Upper lobe of left lung (tissue), 6 donors: Measurements from ENCODE around the gene SLC9A7. TPM values are rescaled to one million over a fixed set of nuclear protein-coding genes. Genes with fewer than 3 reads are reported as not detected.

Experiments used
- ATAC-seq, 2 donors: fragments of 200-7000 bp; cut with Tn5 transposase; one replicate each; pipeline ENCODE4 v1.9.1; 2022; ENCODE audit warnings: mild to moderate bottlenecking in 2 of 2, moderate library complexity in 2 of 2; ENCODE audit not compliant: low FRiP score in 2 of 2
- DNase-seq, 2 donors: peaks; one replicate each; pipeline ENCODE4 v3.0.0-alpha.2; 2019 to 2020
- H3K27ac ChIP-seq, 4 donors: fragments of 200-600 bp; sonication (generic); one replicate each; pipeline ENCODE4 v1.5.1; 2016 to 2019
- H3K27me3 ChIP-seq, 4 donors: fragments of 200-600 bp; sonication (generic); one replicate each; pipeline ENCODE4 v1.5.1; 2017 to 2019
- H3K36me3 ChIP-seq, 4 donors: fragments of 200-600 bp; sonication (generic); one replicate each; pipeline ENCODE4 v1.5.1; 2016 to 2019
- H3K4me1 ChIP-seq, 4 donors: fragments of 200-600 bp; sonication (generic); one replicate each; pipeline ENCODE4 v1.5.1; 2018 to 2019
- H3K4me3 ChIP-seq, 4 donors: fragments of 200-600 bp; sonication (generic); one replicate each; pipeline ENCODE4 v1.5.1; 2017 to 2019; ENCODE audit warnings: mild to moderate bottlenecking in 2 of 4, moderate library complexity in 1 of 4
- H3K9me3 ChIP-seq, 4 donors: fragments of 200-600 bp; sonication (generic); one replicate each; pipeline ENCODE4 v1.5.1; 2018 to 2019
- EP300 ChIP-seq, 4 donors: sonication (generic); formaldehyde crosslinking; IDR thresholded peaks; one replicate each; pipeline ENCODE4 v1.5.1; 2017; ENCODE audit warnings: antibody characterized with exemption in 4 of 4, control low read depth in 2 of 4
- POLR2A ChIP-seq, 4 donors: fragments of 450-650 bp; IDR thresholded peaks; one replicate each; pipeline ENCODE4 v1.5.1; 2016 to 2017; ENCODE audit warnings: antibody characterized with exemption in 4 of 4, mild to moderate bottlenecking in 2 of 4
- POLR2AphosphoS5 ChIP-seq, 2 donors: sonication (generic); formaldehyde crosslinking; IDR thresholded peaks; one replicate each; pipeline ENCODE4 v1.5.1; 2017; ENCODE audit warnings: antibody characterized with exemption in 2 of 2
- WGBS, 2 donors: methylation state at CpG; one replicate each; pipeline ENCODE4 v1.1.5; 2017 to 2018; 5-methylcytosine and 5-hydroxymethylcytosine counted together
- total RNA-seq, 6 donors: library from RNA; depleted of rRNA in 4 of 6; stranded (reverse); fragments of >200 nt in 4 of 6; gene quantifications; one replicate each; pipeline versions ENCODE4 v1.1.0 to v1.2.1, GENCODE V29; 2016 to 2021
- TF ChIP-seq, protein P1 (sequence below), 6 experiments: fragments of 450-650 bp in 4 of 6; fragments of 200-600 bp in 2 of 6; sonication (generic) in 2 of 6; IDR thresholded peaks; one replicate each; pipeline ENCODE4 v1.5.1; 2016 to 2019; ENCODE audit warnings: antibody characterized with exemption in 6 of 6
- donor health status: DM: no; HTN: no; CAD: no; lungs with moderate emphysema.
- donor health status: DM: no; HTN: yes; CAD: no; lungs with severe emphysema.

SLC9A7 gene
- total RNA-seq, 6 donors from 2014 or later, result 4.6 to 9.0 (median 6.4) TPM

DNA sequence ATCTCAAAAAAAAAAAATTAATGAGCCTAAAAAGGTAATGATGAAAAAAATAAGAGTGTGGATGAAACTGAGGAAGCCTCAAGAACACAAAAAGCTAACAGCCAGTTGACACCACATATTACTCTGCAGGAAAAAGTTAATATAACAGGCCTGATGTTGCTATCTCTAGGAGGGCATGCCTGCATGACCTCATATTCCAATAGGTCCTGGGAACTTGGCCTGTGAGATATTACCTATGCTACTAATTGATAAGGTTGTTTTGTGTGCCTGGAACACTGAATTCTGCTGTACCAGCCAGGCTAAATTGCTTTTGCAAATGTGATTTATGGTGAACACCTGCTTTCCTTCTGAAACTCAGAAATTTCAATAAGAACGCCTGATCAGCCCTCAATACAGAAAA, 15.9 kb downstream of the SLC9A7 start:
- H3K9me3 ChIP-seq, result peaks cover 0 to 3% (median 0%) of the 10 kb centered on the region in 4 donors
- no peak overlapping the region for H3K4me3 ChIP-seq
- no peak for DNase-seq
- no peaks in the 10 kb centered on the region for H3K4me1 ChIP-seq
- TF ChIP-seq EP300 (IDR thresholded peaks at IDR 0.05), result no peak
- no peak for TF ChIP-seq POLR2AphosphoS5 (IDR thresholded peaks at IDR 0.05)
- no peak for TF ChIP-seq POLR2A (IDR thresholded peaks at IDR 0.05)
- TF ChIP-seq, protein P1, sequence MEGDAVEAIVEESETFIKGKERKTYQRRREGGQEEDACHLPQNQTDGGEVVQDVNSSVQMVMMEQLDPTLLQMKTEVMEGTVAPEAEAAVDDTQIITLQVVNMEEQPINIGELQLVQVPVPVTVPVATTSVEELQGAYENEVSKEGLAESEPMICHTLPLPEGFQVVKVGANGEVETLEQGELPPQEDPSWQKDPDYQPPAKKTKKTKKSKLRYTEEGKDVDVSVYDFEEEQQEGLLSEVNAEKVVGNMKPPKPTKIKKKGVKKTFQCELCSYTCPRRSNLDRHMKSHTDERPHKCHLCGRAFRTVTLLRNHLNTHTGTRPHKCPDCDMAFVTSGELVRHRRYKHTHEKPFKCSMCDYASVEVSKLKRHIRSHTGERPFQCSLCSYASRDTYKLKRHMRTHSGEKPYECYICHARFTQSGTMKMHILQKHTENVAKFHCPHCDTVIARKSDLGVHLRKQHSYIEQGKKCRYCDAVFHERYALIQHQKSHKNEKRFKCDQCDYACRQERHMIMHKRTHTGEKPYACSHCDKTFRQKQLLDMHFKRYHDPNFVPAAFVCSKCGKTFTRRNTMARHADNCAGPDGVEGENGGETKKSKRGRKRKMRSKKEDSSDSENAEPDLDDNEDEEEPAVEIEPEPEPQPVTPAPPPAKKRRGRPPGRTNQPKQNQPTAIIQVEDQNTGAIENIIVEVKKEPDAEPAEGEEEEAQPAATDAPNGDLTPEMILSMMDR (IDR thresholded peaks at IDR 0.05), result no peak
- no peaks in the 10 kb centered on the region for H3K36me3 ChIP-seq
- WGBS, 2 donors, result 71% methylated on average over 1 of the region's 1 CpG; no CpG with 5 or more reads in 1 of the 2 donors
- H3K27ac ChIP-seq, result no peak overlapping the region
- H3K27me3 ChIP-seq, result no peaks in the 10 kb centered on the region
- no peak for ATAC-seq

DNA sequence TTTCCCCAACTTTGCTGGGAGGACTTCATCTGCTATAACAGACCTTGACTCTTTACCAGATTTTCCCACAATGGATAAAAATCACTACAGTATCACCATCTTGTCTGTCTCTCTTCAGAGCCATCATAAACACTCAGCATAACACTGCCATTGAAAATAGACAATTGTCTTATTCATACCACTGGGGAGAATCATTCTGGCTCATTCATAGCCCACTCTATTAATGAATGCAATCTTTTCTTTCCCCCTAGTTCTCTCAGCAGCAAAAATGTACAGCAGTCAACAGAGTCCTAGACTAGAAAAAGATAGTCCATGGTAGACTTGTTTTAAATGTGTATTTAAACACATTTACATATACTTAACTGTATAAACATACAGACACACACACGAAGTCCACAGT, 19.2 kb downstream of the SLC9A7 start:
- DNase-seq (no peak), ATAC-seq (no peak)
- Histone ChIP-seq H3K4me1 (no peaks in the 10 kb centered on the region), H3K27me3 (no peaks in the 10 kb centered on the region), H3K36me3 (no peaks in the 10 kb centered on the region), H3K4me3 (no peak overlapping the region), H3K9me3 (peaks cover 0 to 22% (median 4%) of the 10 kb centered on the region in 4 donors), H3K27ac (no peak overlapping the region)
- WGBS, 2 donors, result 31 to 50% methylated on average over 1 of the region's 1 CpG
- TF ChIP-seq, protein P1 (IDR thresholded peaks at IDR 0.05), result no peak
- no peak for TF ChIP-seq EP300 (IDR thresholded peaks at IDR 0.05)
- TF ChIP-seq POLR2AphosphoS5 (IDR thresholded peaks at IDR 0.05), result no peak
- no peak for TF ChIP-seq POLR2A (IDR thresholded peaks at IDR 0.05)

DNA sequence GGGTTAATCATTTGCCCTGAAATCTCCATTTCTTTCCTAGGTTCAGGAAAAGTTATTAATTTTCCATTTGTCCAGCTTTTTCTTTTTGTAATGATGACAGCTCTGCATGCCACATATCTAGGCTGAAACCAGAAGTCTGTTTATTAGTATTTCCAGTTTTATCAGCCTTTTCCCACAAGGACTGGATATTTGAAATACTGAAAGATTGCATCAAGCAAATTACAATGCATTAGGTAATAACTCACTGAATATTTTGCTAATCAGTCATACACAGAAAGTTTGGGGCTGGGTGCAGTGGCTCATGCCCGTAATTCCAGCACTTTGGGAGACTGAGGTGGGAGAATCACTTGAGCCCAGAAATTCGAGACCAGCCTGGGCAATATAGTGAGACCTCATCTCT, 21.5 kb downstream of the SLC9A7 start:
- 43 to 60% methylated on average over 1 to 2 of the region's 2 CpGs for WGBS, 2 donors
- TF ChIP-seq EP300 (IDR thresholded peaks at IDR 0.05) (no peak), POLR2AphosphoS5 (IDR thresholded peaks at IDR 0.05) (no peak), POLR2A (IDR thresholded peaks at IDR 0.05) (no peak)
- TF ChIP-seq, protein P1 (IDR thresholded peaks at IDR 0.05), result no peak
- ATAC-seq (no peak), DNase-seq (no peak)
- Histone ChIP-seq H3K4me1 (no peaks in the 10 kb centered on the region), H3K27me3 (no peaks in the 10 kb centered on the region), H3K9me3 (peaks cover 0 to 22% (median 4%) of the 10 kb centered on the region in 4 donors), H3K27ac (no peak overlapping the region), H3K36me3 (no peaks in the 10 kb centered on the region), H3K4me3 (no peak overlapping the region)

DNA sequence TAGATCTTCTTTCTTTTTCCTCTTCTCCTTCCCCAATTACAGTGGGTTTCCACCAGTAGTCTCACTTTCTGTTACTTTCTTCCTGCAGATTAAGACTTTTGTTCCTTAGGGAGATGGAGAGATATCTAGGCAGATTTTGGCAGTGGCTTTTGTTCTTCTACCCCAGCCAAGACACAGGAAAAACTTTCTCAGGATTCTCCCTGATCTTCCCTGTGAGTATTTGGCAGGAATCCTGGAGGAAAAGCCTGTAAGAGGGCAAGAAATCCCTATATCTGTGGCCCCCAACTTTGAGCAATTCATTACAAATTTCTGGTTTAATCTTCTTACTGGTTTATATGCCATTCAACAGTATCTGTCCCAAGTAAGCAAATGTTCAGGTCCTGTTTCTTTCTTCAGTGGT, 21.9 kb downstream of the SLC9A7 start:
- Histone ChIP-seq H3K36me3 (no peaks in the 10 kb centered on the region), H3K4me1 (no peaks in the 10 kb centered on the region), H3K27me3 (no peaks in the 10 kb centered on the region), H3K9me3 (peaks cover 0 to 22% (median 4%) of the 10 kb centered on the region in 4 donors), H3K4me3 (no peak overlapping the region), H3K27ac (no peak overlapping the region)
- no peak for ATAC-seq
- no peak for TF ChIP-seq POLR2AphosphoS5 (IDR thresholded peaks at IDR 0.05)
- TF ChIP-seq, protein P1 (IDR thresholded peaks at IDR 0.05), result no peak
- no peak for TF ChIP-seq POLR2A (IDR thresholded peaks at IDR 0.05)
- TF ChIP-seq EP300 (IDR thresholded peaks at IDR 0.05), result no peak
- DNase-seq, result no peak

DNA sequence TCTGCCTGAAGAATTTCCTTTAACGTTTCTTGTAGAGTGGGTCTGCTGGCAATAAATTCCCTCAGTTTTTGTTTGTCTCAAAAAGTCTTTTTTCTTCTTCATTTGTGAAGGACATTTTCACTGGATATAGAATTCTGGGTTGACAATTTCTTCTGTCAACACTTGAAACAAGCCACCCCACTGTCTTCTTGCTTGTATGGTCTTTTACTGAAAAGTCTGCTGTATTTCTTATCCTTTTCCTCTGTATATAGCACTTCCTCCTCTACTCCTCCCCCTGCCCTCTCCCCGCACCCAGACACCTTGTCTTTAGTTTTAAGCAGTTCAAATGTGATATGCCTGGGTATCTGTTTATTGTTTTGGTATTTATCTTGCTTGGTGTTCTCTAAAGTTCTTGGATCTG, 23.3 kb downstream of the SLC9A7 start:
- no peaks in the 10 kb centered on the region for H3K36me3 ChIP-seq
- DNase-seq (no peak), ATAC-seq (no peak)
- no peaks in the 10 kb centered on the region for H3K4me1 ChIP-seq
- TF ChIP-seq EP300 (IDR thresholded peaks at IDR 0.05) (no peak), POLR2AphosphoS5 (IDR thresholded peaks at IDR 0.05) (no peak), POLR2A (IDR thresholded peaks at IDR 0.05) (no peak)
- TF ChIP-seq, protein P1 (IDR thresholded peaks at IDR 0.05), result no peak
- WGBS, 2 donors, result 64 to 98% methylated on average over 2 of the region's 2 CpGs
- no peaks in the 10 kb centered on the region for H3K27me3 ChIP-seq
- H3K9me3 ChIP-seq, result peaks cover 0 to 22% (median 4%) of the 10 kb centered on the region in 4 donors
- no peak overlapping the region for H3K27ac ChIP-seq
- no peak overlapping the region for H3K4me3 ChIP-seq
